Measurements from ENCODE around the gene ZNF586. TPM values are rescaled to one million over a fixed set of nuclear protein-coding genes. Genes with fewer than 3 reads are reported as not detected.

The ZNF586 gene
- total and polyA plus RNA-seq, 4 donors = 2.3 to 11.8 (median 6.7) TPM

DNA sequence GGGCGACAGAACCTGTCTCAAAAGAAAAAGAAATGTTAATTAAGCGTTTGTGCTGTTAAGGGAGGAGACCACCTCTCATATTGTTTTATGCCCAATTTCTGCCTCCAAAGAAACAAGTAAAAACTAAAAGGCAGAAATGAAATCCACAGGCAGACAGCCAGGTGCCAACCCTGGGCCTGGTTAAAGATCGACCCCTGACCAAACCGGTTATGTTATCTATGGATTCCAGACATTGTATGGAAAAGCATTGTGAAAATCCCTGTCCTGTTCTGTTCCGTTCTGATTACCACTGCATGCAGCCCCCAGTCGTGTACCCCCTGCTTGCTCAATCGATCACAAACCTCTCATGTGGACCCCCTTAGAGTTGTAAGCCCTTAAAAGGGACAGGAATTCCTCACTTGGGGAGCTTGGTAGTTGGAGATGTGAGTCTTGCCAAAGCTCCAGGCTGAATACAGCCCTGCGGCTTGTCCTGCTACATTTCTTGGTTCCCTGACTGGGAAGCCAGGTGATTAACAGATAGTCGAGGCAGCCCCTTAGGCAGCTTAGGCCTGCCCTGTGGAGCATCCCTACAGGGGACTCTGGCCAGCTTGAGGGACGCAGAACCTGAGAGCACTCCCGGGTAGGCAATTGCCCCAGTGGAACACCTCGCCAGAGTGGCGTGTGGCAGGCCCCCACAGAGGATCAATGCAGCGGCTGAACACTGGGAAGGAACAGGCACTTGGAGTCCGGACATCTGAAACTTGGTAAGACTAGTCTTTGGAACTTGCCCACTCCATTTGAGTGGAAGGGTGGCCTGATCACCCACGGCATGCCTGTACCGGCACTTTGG is 46.0 kb downstream of the ZNF586 start:
- TF ChIP-seq TAF1 (conservative IDR thresholded peaks at IDR 0.05) (no peak), FOXA1 (IDR thresholded peaks at IDR 0.05) (no peak), GABPA (IDR thresholded peaks at IDR 0.05 in 1 of 2, conservative IDR thresholded peaks at IDR 0.05 in 1 of 2) (no peak)
- TF ChIP-seq, protein P1, sequence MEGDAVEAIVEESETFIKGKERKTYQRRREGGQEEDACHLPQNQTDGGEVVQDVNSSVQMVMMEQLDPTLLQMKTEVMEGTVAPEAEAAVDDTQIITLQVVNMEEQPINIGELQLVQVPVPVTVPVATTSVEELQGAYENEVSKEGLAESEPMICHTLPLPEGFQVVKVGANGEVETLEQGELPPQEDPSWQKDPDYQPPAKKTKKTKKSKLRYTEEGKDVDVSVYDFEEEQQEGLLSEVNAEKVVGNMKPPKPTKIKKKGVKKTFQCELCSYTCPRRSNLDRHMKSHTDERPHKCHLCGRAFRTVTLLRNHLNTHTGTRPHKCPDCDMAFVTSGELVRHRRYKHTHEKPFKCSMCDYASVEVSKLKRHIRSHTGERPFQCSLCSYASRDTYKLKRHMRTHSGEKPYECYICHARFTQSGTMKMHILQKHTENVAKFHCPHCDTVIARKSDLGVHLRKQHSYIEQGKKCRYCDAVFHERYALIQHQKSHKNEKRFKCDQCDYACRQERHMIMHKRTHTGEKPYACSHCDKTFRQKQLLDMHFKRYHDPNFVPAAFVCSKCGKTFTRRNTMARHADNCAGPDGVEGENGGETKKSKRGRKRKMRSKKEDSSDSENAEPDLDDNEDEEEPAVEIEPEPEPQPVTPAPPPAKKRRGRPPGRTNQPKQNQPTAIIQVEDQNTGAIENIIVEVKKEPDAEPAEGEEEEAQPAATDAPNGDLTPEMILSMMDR (IDR thresholded peaks at IDR 0.05; ENCODE audit: low read depth, low read length, missing input control) = no peak
- TF ChIP-seq, protein P2, sequence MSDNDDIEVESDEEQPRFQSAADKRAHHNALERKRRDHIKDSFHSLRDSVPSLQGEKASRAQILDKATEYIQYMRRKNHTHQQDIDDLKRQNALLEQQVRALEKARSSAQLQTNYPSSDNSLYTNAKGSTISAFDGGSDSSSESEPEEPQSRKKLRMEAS (IDR thresholded peaks at IDR 0.05) = no peak
- Histone ChIP-seq H3K27ac (ENCODE audit: low read depth in 1 of 2, low read length in 2 of 2) (no peak overlapping the region), H3K27me3 (ENCODE audit: control insufficient read depth in 4 of 4, insufficient read depth in 4 of 4, low read length in 3 of 4) (no peaks in the 10 kb centered on the region), H3K9me3 (ENCODE audit: control insufficient read depth in 4 of 4, low read length in 3 of 4) (no peaks in the 10 kb centered on the region), H3K9ac (ENCODE audit: low read depth in 1 of 2, low read length in 2 of 2) (peak overlapping the region in 1 of 2 donors; percentile 95), H3K4me1 (ENCODE audit: control insufficient read depth in 4 of 4, insufficient read depth in 4 of 4, low read length in 3 of 4) (peaks cover 3 to 29% (median 9%) of the 10 kb centered on the region in 4 donors), H3K4me3 (ENCODE audit: low read depth in 1 of 3, low read length in 3 of 3) (peak overlapping the region in 2 of 3 donors; percentile 63 to 85), H3K36me3 (ENCODE audit: control insufficient read depth in 4 of 4, insufficient read depth in 3 of 4, low read depth in 1 of 4, low read length in 3 of 4) (peaks cover 0 to 6% (median 0%) of the 10 kb centered on the region in 4 donors)
- 84% methylated on average over 17 of the region's 17 CpGs for WGBS
- DNase-seq (ENCODE audit: low spot score) = no peak

DNA sequence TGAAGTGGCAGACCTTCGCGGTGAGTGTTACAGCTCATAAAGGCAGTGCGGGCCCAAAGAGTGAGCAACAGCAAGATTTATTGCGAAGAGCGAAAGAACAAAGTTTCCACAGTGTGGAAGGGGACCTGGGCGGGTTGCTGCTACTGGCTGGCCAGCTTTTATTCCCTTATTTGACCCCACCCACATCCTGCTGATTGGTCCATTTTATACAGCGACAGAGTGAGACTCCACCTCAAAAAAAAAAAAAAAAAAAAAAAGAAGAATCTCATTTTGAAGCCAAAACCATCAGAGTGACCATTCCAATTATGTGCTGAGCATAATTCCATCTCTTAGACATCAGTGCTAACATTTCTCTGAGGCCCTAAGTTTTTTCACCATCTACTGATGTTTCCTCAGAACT is 47.2 kb downstream of the ZNF586 start:
- WGBS = 94% methylated on average over 7 of the region's 7 CpGs
- Histone ChIP-seq H3K9ac (ENCODE audit: low read depth in 1 of 2, low read length in 2 of 2) (no peak overlapping the region), H3K27me3 (ENCODE audit: control insufficient read depth in 4 of 4, insufficient read depth in 4 of 4, low read length in 3 of 4) (no peaks in the 10 kb centered on the region), H3K36me3 (ENCODE audit: control insufficient read depth in 4 of 4, insufficient read depth in 3 of 4, low read depth in 1 of 4, low read length in 3 of 4) (peaks cover 0 to 5% (median 0%) of the 10 kb centered on the region in 4 donors), H3K27ac (ENCODE audit: low read depth in 1 of 2, low read length in 2 of 2) (no peak overlapping the region), H3K4me1 (ENCODE audit: control insufficient read depth in 4 of 4, insufficient read depth in 4 of 4, low read length in 3 of 4) (peaks cover 3 to 33% (median 16%) of the 10 kb centered on the region in 4 donors), H3K9me3 (ENCODE audit: control insufficient read depth in 4 of 4, low read length in 3 of 4) (no peaks in the 10 kb centered on the region), H3K4me3 (ENCODE audit: low read depth in 1 of 3, low read length in 3 of 3) (no peak overlapping the region)
- TF ChIP-seq EGR1 (IDR thresholded peaks at IDR 0.05; ENCODE audit: low read depth in 2 of 2) (no peak), GABPA (IDR thresholded peaks at IDR 0.05 in 1 of 2, conservative IDR thresholded peaks at IDR 0.05 in 1 of 2) (no peak), YY1 (IDR thresholded peaks at IDR 0.05) (no peak), NR2F2 (IDR thresholded peaks at IDR 0.05) (no peak), HNF4G (IDR thresholded peaks at IDR 0.05) (no peak), SP1 (IDR thresholded peaks at IDR 0.05) (no peak), JUND (IDR thresholded peaks at IDR 0.05) (no peak), FOXA2 (IDR thresholded peaks at IDR 0.05) (no peak), RXRA (IDR thresholded peaks at IDR 0.05) (no peak), HNF4A (conservative IDR thresholded peaks at IDR 0.05) (no peak), RAD21 (IDR thresholded peaks at IDR 0.05) (no peak)
- TF ChIP-seq, protein P2 (IDR thresholded peaks at IDR 0.05) = no peak
- TF ChIP-seq, protein P3, sequence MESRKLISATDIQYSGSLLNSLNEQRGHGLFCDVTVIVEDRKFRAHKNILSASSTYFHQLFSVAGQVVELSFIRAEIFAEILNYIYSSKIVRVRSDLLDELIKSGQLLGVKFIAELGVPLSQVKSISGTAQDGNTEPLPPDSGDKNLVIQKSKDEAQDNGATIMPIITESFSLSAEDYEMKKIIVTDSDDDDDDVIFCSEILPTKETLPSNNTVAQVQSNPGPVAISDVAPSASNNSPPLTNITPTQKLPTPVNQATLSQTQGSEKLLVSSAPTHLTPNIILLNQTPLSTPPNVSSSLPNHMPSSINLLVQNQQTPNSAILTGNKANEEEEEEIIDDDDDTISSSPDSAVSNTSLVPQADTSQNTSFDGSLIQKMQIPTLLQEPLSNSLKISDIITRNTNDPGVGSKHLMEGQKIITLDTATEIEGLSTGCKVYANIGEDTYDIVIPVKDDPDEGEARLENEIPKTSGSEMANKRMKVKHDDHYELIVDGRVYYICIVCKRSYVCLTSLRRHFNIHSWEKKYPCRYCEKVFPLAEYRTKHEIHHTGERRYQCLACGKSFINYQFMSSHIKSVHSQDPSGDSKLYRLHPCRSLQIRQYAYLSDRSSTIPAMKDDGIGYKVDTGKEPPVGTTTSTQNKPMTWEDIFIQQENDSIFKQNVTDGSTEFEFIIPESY (IDR thresholded peaks at IDR 0.05) = no peak
- TF ChIP-seq, protein P4, sequence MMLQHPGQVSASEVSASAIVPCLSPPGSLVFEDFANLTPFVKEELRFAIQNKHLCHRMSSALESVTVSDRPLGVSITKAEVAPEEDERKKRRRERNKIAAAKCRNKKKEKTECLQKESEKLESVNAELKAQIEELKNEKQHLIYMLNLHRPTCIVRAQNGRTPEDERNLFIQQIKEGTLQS (IDR thresholded peaks at IDR 0.05) = no peak
- TF ChIP-seq, protein P5, sequence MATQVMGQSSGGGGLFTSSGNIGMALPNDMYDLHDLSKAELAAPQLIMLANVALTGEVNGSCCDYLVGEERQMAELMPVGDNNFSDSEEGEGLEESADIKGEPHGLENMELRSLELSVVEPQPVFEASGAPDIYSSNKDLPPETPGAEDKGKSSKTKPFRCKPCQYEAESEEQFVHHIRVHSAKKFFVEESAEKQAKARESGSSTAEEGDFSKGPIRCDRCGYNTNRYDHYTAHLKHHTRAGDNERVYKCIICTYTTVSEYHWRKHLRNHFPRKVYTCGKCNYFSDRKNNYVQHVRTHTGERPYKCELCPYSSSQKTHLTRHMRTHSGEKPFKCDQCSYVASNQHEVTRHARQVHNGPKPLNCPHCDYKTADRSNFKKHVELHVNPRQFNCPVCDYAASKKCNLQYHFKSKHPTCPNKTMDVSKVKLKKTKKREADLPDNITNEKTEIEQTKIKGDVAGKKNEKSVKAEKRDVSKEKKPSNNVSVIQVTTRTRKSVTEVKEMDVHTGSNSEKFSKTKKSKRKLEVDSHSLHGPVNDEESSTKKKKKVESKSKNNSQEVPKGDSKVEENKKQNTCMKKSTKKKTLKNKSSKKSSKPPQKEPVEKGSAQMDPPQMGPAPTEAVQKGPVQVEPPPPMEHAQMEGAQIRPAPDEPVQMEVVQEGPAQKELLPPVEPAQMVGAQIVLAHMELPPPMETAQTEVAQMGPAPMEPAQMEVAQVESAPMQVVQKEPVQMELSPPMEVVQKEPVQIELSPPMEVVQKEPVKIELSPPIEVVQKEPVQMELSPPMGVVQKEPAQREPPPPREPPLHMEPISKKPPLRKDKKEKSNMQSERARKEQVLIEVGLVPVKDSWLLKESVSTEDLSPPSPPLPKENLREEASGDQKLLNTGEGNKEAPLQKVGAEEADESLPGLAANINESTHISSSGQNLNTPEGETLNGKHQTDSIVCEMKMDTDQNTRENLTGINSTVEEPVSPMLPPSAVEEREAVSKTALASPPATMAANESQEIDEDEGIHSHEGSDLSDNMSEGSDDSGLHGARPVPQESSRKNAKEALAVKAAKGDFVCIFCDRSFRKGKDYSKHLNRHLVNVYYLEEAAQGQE (IDR thresholded peaks at IDR 0.05) = no peak
- no peak for DNase-seq (ENCODE audit: low spot score)

Measured in liver (tissue), 9 donors.